Keratinocyte (primary cell): ENCODE results near the gene GPRIN2. TPM values are rescaled to one million over a fixed set of nuclear protein-coding genes. Genes with fewer than 3 reads are reported as not detected.

Experiments used
- DNase-seq: peaks from one replicate; pipeline ENCODE4 v3.0.0-alpha.2; 2011; ENCODE audit warnings: low read depth, missing footprints, low spot score
- FAIRE-seq: peaks from 2 replicates; lab custom pipeline; 2011; peaks lifted over from hg19 to GRCh38; lab: Jason Lieb, UNC
- H2AFZ ChIP-seq: 2 replicates; pipeline ENCODE4 v1.6.0; 2012; ENCODE audit warnings: low read length, control low read depth, inconsistent platforms; ENCODE audit not compliant: control insufficient read depth
- H3K27ac ChIP-seq: 2 replicates; pipeline ENCODE4 v1.5.1; 2011; ENCODE audit warnings: low read length; ENCODE audit not compliant: control insufficient read depth, insufficient read depth
- H3K27me3 ChIP-seq: 3 replicates; pipeline ENCODE4 v1.6.0; 2011; ENCODE audit warnings: low read length; ENCODE audit not compliant: control insufficient read depth, insufficient read depth; ENCODE audit errors: extremely low read depth
- H3K36me3 ChIP-seq, 2 experiments: 2 replicates in 1 of 2; 3 replicates in 1 of 2; pipeline ENCODE4 v1.5.1; 2011; ENCODE audit warnings: low read length in 2 of 2, mild to moderate bottlenecking in 1 of 2; ENCODE audit not compliant: control insufficient read depth in 2 of 2, insufficient read depth in 2 of 2; ENCODE audit errors: extremely low read depth in 1 of 2
- H3K4me1 ChIP-seq: 3 replicates; pipeline ENCODE4 v1.5.1; 2011; ENCODE audit warnings: low read length; ENCODE audit not compliant: control insufficient read depth, insufficient read depth; ENCODE audit errors: extremely low read depth
- H3K4me2 ChIP-seq: 3 replicates; pipeline ENCODE4 v1.6.0; 2011; ENCODE audit warnings: low read depth, low read length; ENCODE audit not compliant: control insufficient read depth, insufficient read depth; ENCODE audit errors: extremely low read depth
- H3K4me3 ChIP-seq, 3 experiments: fragments of 200-600 bp in 1 of 3; sonication (generic) in 1 of 3; 2 replicates in 2 of 3; 3 replicates in 1 of 3; pipeline ENCODE4 v1.5.1; 2011 to 2016; ENCODE audit warnings: low read length in 3 of 3, mild to moderate bottlenecking in 3 of 3, control low read depth in 2 of 3, inconsistent platforms in 1 of 3, low read depth in 1 of 3, mixed read lengths in 1 of 3, mixed run types in 1 of 3, moderate library complexity in 1 of 3; ENCODE audit not compliant: control insufficient read depth in 2 of 3, insufficient read depth in 2 of 3; ENCODE audit errors: extremely low read depth in 1 of 3
- H3K79me2 ChIP-seq: 2 replicates; pipeline ENCODE4 v1.6.0; 2012; ENCODE audit warnings: low read length; ENCODE audit not compliant: control insufficient read depth, insufficient read depth
- H3K9ac ChIP-seq: 3 replicates; pipeline ENCODE4 v1.6.0; 2011; ENCODE audit warnings: low read length; ENCODE audit not compliant: control insufficient read depth, insufficient read depth; ENCODE audit errors: extremely low read depth
- H3K9me1 ChIP-seq: 3 replicates; pipeline ENCODE4 v1.6.0; 2011; ENCODE audit warnings: low read length; ENCODE audit not compliant: control insufficient read depth, insufficient read depth; ENCODE audit errors: extremely low read depth
- H3K9me3 ChIP-seq: 2 replicates; pipeline ENCODE4 v1.5.1; 2012; ENCODE audit warnings: low read depth, low read length; ENCODE audit not compliant: control insufficient read depth
- H4K20me1 ChIP-seq: 3 replicates; pipeline ENCODE4 v1.6.0; 2011; ENCODE audit warnings: low read length; ENCODE audit not compliant: control insufficient read depth, insufficient read depth; ENCODE audit errors: extremely low read depth
- CTCF ChIP-seq, 3 experiments: IDR thresholded peaks in 1 of 3; conservative IDR thresholded peaks in 1 of 3; optimal IDR thresholded peaks in 1 of 3; 2 replicates in 2 of 3; 3 replicates in 1 of 3; pipeline versions ENCODE3 to v1.5.1; 2011; ENCODE audit warnings: low read length in 3 of 3, mild to moderate bottlenecking in 3 of 3, moderate library complexity in 2 of 3, control low read depth in 1 of 3, inconsistent platforms in 1 of 3; ENCODE audit not compliant: insufficient read depth in 2 of 3; ENCODE audit errors: extremely low read depth in 1 of 3
- EZH2 ChIP-seq: IDR thresholded peaks from one replicate; pipeline ENCODE4 v1.6.1; 2012; ENCODE audit warnings: inconsistent platforms, mild to moderate bottlenecking, low read length, moderate library complexity
- dilution Hi-C: fragments of 300-500 bp; cut with MboI; formaldehyde crosslinking; loops from one replicate; pipeline ENCODE4 v1.7.0; 2020; ENCODE audit warnings: low sequenced_read_pairs; ENCODE audit not compliant: extremely low pct_ligation_motif_present
- polyA plus RNA-seq, 5 experiments: library from polyadenylated mRNA; depleted of rRNA in 3 of 5; stranded (reverse) in 3 of 5; stranded (forward) in 1 of 5; unstranded in 1 of 5; fragments of >200 nt; gene quantifications; 1 replicate in 1 of 5; 2 replicates in 3 of 5; 3 replicates in 1 of 5; pipeline versions ENCODE4 v1.2.1 to v1.2.3, GENCODE V29; 2011 to 2012; ENCODE audit warnings: missing spikeins in 2 of 5, low read depth in 1 of 5, low replicate concordance in 1 of 5

The GPRIN2 gene
- polyA plus RNA-seq, 1 donor (not counting 4 experiments of a cell fraction or from before 2014, with no cell fraction given): 0.08 TPM

GRCh38 chr10:46516660-46517416, 39.6 kb downstream of the GPRIN2 start:
- H3K9me1 ChIP-seq: no peaks in the 10 kb centered on the region
- no peak overlapping the region for H3K4me2 ChIP-seq
- H3K79me2 ChIP-seq: no peaks in the 10 kb centered on the region
- H4K20me1 ChIP-seq: no peaks in the 10 kb centered on the region
- no peak overlapping the region for H3K9ac ChIP-seq
- no peak for TF ChIP-seq EZH2
- TF ChIP-seq CTCF (optimal IDR thresholded peaks at IDR 0.05 in 1 of 3, IDR thresholded peaks at IDR 0.05 in 1 of 3, conservative IDR thresholded peaks at IDR 0.05 in 1 of 3; ENCODE audit: extremely low read depth in 1 of 3, insufficient read depth in 2 of 3, low read length in 3 of 3): no peak
- FAIRE-seq: peak; percentile 83
- no peaks in the 10 kb centered on the region for H3K9me3 ChIP-seq
- H3K27me3 ChIP-seq: peaks cover 8% of the 10 kb centered on the region
- H3K36me3 ChIP-seq: no peaks in the 10 kb centered on the region
- H3K4me1 ChIP-seq: peaks cover 16% of the 10 kb centered on the region
- H2AFZ ChIP-seq: peak overlapping the region; percentile 38
- no peak overlapping the region for H3K27ac ChIP-seq
- no peak overlapping the region for H3K4me3 ChIP-seq
- DNase-seq: peak; percentile 7
- dilution Hi-C loops: no loop called here

DNA sequence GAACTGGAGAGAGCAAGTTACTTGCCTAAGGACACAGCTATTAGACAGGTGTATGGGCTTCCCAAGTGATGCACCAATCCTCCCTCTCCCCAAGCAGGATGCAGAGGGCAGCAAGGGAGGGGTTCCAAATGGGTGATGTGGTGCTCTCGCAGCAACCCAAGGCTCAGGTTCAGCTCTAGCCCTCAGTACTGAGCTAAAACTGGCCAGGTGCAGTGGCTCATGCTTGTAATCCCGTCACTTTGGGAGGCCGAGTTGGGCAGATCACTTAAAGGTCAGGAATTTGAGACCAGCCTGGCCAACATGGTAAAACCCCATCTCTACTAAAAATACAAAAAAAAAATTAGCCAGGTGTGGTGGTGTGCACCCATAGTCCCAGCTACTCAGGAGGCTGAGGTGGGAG, 40.7 kb downstream of the GPRIN2 start:
- dilution Hi-C loops: no loop called here
- Histone ChIP-seq H3K9ac (no peak overlapping the region), H3K9me1 (no peaks in the 10 kb centered on the region), H3K79me2 (no peaks in the 10 kb centered on the region), H3K4me3 (no peak overlapping the region), H4K20me1 (no peaks in the 10 kb centered on the region), H3K4me2 (no peak overlapping the region), H3K9me3 (no peaks in the 10 kb centered on the region), H3K27ac (no peak overlapping the region), H3K36me3 (no peaks in the 10 kb centered on the region), H3K27me3 (peaks cover 8% of the 10 kb centered on the region), H3K4me1 (peaks cover 7% of the 10 kb centered on the region), H2AFZ (no peak overlapping the region)
- DNase-seq (no peak), FAIRE-seq (no peak)
- no peak for TF ChIP-seq CTCF (optimal IDR thresholded peaks at IDR 0.05 in 1 of 3, IDR thresholded peaks at IDR 0.05 in 1 of 3, conservative IDR thresholded peaks at IDR 0.05 in 1 of 3; ENCODE audit: extremely low read depth in 1 of 3, insufficient read depth in 2 of 3, low read length in 3 of 3)
